GM21529 (cell line): ENCODE data around the gene PRPH.
"Not testable (repeated sequence)": the region's sequence is repeated elsewhere in the genome, so short reads cannot be mapped to it uniquely, and the experiment has no call there.

Experiments
- ATAC-seq: cut with Tn5 transposase; IDR thresholded peaks from one replicate; pipeline ENCODE4 v1.9.1; 2021; ENCODE audit not compliant: unreplicated experiment

The PRPH gene

DNA sequence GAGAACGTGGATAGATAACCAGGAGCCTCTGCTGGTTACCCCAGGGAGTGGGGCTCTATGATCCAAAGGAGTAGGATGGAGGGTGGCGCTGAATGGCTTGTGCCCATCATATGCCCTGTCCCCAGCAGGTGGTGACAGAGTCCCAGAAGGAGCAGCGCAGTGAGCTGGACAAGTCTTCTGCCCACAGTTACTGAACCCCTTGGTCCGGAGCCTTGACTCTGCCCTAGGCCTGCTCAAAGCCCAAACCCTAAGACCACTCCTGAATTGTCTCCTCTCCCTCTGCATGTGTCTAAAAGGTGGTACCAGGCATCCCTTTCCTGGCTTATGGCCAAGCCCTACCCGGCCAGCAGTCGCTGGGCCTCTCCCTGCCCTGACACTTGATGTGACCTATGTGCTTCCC, 3.2 kb downstream of the PRPH start:
- no peak for ATAC-seq

DNA sequence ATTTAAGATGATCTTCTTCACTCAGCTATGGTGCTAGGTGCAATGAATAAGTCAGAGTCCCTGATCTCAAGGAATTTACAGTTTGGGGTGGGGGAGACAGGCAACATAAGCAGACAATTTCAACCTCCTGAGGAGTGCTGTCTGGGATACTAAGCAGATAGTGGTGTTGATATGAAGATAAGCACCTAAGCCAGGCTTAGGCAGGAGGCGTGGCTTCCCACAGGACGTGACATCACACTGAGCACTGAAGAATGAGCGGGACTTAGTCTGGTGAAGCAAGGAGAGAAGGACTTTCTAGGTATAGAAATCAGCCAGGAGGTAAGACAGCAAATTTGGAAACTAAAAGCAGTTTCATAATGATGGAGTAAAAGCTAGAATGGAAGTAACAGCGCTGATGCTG, 6.8 kb downstream of the PRPH start:
- ATAC-seq, result no peak

DNA sequence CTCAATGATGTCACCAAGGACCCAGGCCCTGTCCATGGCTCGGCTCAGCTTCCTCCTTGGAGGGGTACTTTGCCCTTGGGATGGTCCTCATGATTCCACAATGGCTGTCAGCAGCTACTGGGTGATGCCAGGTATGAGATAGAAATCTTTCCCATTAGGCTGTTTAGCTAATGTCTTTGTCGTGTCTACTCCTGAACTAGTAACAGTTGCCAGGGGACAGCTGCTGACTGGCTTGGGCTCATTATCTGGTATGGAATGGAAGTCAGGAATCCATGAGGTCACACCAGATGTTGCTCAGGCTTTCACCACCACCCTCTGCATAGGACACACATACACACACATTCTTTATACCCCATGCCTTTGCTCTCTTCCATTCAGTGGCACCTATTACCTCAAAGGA, 9.2 kb downstream of the PRPH start:
- no peak for ATAC-seq

DNA sequence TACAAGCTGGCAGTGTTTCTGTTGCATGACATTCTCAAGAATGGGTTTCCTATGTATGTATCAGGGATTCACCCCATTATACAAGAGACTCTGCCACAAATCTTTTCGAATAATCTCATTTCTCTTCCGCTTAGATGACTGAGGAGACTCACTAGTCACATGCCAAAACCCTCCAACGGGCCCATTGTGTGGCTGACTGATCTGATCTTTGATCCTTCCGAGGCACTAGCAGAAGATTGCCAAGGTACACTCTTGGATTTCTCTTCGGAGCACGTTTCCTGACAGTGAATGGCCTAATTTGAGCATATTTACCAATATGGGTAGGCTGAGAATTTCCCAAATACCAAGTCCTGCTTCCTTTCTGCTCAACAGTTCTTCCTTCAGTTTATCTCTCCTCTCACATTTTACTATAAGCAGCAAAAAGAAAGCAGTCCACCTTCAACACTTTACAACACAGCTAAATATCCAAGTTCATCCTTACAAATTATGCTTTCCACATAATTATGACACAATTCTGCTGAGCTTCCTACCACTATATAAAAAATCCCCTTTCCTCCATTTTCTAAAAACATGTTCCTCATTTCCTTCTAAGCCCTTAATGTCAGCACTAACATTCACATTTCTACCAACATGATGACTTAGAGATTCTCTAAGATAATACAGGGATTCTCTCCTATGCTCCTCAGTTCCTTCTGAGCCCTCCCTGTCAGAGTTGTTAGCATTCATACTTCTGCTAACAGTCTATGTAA, 11.0 kb downstream of the PRPH start:
- ATAC-seq, result no peak

DNA sequence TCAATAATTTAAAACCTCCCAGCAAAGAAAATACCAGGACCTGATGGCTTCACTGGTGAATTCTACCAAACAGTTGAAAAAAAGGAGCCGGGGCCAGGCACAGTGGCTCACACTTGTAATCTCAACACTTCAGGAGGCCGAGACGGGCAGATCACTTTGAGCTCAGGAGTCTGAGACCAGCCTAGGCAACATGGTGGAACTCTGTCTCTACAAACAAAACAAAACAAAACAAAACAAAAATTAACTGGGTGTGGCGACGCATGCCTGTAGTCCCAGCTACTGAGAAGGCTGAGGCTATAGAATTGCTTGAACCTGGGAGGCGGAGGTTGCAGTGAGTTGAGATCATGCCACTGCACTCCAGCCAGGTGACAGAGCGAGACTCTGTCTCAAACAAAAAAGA, 14.4 kb downstream of the PRPH start:
- no peak for ATAC-seq

DNA sequence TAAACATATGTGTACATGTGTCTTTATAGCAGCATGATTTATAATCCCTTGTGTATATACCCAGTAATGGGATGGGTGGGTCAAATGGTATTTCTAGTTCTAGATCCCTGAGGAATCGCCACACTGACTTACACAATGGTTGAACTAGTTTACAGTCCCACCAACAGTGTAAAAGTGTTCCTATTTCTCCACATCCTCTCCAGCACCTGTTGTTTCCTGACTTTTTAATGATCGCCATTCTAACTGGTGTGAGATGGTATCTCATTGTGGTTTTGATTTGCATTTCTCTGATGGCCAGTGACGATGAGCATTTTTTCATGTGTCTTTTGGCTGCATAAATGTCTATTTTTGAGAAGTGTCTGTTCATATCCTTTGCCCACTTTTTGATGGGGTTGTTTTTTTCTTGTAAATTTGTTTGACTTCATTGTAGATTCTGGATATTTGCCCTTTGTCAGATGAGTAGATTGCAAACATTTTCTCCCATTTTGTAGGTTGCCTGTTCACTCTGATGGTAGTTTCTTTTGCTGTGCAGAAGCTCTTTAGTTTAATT, 15.6 kb downstream of the PRPH start:
- ATAC-seq, result not testable (repeated sequence)

DNA sequence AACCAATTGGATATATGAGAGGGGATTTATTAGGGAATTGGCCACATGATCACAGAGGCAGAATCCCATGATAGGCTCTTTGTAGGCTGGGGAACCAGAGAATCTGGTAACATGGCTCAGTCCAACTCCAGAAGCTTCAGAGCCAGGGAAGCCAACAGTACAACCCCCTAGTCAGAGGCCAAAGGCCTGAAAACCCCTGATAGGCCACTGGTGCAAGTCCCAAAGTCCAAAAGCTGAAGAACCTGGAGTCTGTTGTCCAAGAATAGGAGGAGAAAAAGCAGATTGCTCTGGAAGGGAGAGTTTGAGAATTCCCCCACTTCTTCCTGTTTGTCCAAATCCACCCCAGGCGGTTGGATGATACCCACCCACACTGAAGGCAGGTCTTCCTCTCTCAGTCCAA, 19.9 kb downstream of the PRPH start:
- ATAC-seq, result no peak

DNA sequence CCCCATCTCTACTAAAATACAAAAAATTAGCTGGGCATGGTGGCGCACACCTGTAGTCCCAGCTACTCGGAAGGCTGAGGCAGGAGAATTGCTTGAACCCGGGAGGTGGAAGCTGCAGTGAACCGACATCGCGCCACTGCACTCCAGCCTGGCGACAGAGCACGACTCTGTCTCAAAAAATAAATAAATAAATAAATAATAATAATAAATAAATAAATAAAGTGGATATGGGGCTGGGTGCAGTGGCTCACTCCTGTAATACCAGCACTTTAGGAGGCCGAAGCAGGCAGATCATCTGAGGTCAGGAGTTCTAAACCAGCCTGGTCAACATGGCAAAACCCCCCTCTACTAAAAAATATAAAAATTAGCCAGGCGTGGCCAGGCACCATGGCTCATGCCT, 22.2 kb downstream of the PRPH start:
- not testable (repeated sequence) for ATAC-seq

DNA sequence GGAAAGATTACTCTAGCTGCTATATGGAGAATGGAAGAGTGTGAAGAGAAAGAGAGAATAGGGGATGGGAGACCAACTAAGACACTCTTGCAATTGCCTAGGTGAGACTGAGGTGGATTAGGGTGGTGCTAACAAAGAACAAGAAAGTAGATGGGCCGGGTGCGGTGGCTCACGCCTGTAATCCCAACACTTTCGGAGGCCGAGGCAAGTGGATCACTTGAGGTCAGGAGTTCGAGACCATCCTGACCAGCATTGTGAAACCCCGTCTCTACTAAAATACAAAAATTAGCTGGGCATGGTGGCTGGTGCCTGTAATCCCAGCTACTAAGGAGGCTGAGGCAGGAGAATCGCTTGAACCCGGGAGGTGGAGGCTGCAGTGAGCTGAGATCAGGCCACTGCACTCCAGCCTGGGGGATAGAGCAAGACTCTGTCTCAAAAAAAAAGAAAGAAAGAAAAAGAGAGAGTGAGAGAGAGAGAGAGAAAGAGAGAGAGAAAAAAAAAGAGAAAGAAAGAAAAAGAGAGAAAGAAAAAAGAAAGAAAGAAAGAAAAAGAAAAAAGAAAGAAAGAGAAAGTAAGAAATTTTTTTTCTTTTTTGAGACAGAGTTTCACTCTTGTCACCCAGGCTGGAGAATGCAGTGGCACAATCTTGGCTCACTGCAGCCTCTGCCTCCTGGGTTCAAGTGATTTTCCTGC, 25.6 kb downstream of the PRPH start:
- ATAC-seq, result not testable (repeated sequence)

DNA sequence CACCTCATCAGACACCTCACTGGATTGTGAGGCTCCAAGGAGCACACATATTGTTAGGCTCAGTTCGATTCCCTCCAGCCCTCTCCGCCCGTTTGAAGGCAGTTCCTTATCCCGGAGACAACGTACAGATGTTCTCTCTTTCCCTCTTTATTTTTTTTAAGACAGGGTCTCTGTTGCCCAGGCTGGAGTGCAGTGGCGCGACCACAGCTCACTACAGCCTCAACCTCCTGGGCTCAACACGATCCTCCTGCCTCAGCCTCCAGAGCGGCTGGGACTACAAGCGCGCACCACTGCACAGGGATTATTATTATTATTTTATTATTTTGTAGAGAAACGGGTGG, 27.4 kb downstream of the PRPH start:
- no peak for ATAC-seq

DNA sequence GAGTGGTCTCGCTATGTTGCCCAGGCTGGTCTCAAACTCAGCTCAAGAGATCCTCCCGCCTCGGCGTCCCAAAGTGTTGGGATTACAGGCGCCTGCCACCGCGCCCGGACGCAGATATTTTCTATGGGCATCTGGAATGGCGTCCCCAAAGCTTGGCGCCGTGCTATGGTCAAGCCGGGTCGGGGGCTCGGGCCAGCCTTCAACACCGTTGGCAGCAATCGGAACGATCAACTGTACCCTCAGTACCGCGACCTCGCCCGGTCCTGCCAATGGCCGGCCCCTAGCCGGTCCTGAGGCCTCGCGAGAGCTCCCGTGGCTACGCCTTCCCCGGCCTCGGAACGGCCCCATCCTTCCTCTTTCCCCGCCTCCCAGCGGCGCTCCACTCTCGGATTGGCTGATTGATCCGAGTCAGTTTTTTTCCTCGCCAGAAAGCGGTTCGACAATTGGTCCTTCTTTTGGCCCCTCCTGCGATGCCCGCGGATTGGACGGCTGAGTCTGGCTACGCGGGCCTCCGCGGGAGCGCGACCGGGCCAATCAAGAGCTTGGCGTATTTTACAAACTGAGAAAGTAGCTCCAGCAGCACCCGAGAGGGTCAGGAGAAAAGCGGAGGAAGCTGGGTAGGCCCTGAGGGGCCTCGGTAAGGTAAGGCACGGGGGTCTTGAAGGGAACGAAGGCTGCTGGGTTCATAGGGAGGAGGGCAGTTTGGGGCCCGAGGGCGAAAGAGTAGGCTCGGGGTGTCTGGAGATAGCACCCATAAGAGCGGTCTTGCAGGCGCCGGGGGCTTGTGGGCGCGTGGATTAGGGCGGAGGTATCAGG, 28.0 kb downstream of the PRPH start, which contains the start of gene TROAP:
TSS of gene TROAP (plus strand) at position 548 of the 816 bp plus-strand sequence. CDS start 354 bp downstream, outside the sequence.
- ATAC-seq, result peak; percentile 98

DNA sequence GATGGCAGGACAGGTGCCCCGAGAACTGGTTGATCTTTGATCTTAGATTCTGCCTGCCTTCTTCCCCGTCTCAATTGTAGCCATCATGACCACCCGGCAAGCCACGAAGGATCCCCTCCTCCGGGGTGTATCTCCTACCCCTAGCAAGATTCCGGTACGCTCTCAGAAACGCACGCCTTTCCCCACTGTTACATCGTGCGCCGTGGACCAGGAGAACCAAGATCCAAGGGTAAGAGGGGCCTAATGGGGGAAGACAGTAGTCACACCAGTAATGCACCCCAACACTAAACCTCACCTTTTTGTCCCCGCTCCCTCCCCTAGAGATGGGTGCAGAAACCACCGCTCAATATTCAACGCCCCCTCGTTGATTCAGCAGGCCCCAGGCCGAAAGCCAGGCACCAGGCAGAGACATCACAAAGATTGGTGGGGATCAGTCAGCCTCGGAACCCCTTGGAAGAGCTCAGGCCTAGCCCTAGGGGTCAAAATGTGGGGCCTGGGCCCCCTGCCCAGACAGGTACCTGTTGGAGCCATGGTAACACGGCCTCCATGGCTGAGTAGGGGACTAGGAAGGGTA, 28.7 kb downstream of the PRPH start:
- no peak for ATAC-seq

DNA sequence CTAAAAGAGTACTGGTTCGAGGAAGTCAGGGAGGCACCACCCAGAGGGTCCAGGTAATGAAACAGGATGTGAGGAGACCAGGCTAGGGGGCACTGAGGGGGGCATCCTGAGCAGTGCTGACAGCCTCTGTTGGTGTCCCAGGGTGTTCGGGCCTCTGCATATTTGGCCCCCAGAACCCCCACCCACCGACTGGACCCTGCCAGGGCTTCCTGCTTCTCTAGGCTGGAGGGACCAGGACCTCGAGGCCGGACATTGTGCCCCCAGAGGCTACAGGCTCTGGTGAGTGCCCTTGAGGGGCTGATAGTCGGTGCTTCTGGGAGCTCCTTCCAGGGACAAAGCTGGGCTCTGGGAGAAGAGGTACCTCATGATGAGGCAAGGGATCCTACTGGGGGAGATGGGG, 30.7 kb downstream of the PRPH start:
- ATAC-seq, result no peak

DNA sequence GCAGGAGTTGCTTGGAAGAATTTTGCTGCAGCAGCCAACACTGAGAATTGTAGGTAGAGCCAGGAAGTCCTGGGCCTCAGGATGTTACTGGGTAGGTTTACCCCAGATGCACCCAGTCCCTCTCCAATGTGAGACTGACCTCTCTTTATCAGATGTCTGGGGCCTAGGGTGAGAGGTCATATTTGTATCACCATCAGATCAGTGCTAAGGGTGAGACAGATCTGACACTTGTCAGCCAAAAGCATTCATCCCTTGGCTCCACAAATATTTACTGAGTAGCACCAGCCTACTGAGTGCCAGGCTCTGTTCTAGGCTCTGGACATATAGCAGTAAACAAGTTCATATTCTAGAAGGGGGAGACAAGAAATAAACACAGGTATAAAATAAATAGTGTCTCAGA, 32.4 kb downstream of the PRPH start:
- no peak for ATAC-seq

DNA sequence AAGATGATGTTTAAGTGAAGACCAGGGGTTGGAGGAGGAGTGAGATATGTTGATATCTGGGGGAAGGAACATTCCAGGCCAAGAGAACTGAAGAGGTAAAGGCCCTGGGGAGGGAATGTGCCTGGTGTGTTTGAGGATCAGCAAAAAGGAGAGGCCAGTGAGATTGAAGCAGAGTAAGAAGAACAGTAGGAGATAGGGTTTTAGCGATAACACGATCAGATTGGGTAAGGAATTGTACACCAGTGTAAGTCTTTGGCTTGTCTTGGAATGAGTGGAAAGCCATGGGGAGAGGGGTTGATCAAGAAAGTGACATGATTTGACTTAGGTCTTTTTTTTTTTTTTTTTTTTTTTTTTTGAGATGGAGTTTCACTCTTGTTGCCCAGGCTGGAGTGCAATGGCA, 32.9 kb downstream of the PRPH start:
- no peak for ATAC-seq

DNA sequence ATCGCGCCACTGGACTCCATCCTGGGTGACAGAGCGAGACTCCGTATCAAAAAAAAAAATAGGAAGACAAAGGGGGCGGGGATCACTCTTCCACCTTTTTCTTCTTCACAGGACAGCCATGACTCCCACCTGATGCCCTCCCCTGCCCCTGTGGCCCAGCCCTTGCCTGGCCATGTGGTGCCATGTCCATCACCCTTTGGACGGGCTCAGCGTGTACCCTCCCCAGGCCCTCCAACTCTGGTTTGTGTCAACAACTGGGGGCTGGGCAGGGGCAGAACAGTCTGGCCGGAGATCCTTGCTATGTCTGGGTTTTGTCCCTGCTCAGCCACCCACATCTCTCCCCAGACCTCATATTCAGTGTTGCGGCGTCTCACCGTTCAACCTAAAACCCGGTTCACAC, 33.9 kb downstream of the PRPH start:
- ATAC-seq, result no peak

DNA sequence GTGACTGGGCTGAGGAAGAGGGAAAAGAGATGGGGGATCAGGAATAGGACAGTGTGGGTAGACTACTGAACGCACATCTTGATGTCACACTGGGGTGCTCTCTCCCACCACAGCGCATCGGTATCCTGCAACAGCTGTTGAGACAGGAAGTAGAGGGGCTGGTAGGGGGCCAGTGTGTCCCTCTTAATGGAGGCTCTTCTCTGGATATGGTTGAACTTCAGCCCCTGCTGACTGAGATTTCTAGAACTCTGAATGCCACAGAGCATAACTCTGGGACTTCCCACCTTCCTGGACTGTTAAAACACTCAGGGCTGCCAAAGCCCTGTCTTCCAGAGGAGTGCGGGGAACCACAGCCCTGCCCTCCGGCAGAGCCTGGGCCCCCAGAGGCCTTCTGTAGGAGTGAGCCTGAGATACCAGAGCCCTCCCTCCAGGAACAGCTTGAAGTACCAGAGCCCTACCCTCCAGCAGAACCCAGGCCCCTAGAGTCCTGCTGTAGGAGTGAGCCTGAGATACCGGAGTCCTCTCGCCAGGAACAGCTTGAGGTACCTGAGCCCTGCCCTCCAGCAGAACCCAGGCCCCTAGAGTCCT, 35.2 kb downstream of the PRPH start:
- ATAC-seq, result no peak

DNA sequence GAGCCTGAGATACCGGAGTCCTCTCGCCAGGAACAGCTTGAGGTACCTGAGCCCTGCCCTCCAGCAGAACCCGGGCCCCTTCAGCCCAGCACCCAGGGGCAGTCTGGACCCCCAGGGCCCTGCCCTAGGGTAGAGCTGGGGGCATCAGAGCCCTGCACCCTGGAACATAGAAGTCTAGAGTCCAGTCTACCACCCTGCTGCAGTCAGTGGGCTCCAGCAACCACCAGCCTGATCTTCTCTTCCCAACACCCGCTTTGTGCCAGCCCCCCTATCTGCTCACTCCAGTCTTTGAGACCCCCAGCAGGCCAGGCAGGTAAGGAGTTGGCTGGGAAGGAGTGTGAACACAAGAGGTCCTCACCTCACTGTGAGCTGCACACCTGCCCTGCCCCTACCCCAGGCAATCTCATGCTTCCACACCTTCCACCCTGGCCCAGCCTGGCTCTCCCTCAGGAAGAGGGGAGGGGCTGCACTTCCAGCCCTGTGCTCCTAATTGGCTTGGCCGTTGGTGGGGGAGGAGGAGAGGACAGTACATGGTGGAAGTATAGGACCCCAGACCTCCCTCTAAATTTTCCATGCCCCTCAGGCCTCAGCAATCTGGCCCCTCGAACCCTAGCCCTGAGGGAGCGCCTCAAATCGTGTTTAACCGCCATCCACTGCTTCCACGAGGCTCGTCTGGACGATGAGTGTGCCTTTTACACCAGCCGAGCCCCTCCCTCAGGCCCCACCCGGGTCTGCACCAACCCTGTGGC, 35.9 kb downstream of the PRPH start:
- no peak for ATAC-seq

DNA sequence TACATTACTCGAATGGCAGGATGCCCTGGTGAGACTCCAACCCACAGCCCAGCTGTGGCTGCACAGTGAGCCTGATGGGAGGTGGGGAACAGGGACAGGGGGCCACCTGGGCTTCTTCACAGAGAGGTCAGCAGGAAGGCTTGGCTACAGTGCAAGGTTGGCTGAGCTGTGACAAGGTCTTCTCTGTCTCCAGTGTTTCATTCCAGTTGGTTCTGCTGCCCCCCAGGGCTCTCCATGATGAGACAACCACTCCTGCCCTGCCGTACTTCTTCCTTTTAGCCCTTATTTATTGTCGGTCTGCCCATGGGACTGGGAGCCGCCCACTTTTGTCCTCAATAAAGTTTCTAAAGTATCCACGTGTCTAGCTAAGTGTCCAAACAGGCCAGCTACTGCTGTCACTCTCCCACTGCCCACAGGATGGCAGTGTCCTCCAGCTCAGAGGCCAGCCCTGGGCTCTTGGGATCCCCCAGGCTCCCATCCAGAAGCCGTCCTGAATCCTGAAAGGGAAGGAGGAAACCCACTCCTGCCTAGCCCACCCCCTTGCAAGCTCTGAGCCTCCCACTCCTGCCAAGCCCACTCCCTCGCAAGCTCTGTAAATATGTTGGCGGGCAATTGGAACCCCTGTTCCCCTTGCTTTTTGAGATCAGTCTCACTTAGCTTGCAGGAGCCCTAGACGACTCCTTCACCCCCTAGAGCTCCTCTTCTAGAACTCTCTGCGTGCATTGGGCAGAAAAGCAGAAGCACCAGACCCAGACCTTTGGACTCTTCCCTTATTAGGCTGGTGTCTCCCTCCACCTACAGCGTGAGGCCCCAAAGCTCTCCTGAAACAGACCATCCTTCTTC, 36.7 kb downstream of the PRPH start:
- ATAC-seq, result no peak
